Activated T-cell treated with anti-CD3 and anti-CD28 coated beads, Interleukin-2, amount 50 U/mL, for 48 hours (primary cell): ENCODE measurements around the gene CCDC34.

Experiments
- DNase-seq, 2 experiments: peaks; one replicate each; pipeline ENCODE4 v3.0.0-alpha.2; 2020

CCDC34 gene

GRCh38 chr11:27362749-27363575, at the start of gene CCDC34:
Gene CCDC34 (minus strand): TSS chr11:27363215. CDS start chr11:27363194, 21 bp downstream.
- peak; percentile 88 to 92 for DNase-seq

- no peak for DNase-seq
Measured at GRCh38 chr11:27412192-27412691, 49.2 kb upstream of the CCDC34 start.

DNA sequence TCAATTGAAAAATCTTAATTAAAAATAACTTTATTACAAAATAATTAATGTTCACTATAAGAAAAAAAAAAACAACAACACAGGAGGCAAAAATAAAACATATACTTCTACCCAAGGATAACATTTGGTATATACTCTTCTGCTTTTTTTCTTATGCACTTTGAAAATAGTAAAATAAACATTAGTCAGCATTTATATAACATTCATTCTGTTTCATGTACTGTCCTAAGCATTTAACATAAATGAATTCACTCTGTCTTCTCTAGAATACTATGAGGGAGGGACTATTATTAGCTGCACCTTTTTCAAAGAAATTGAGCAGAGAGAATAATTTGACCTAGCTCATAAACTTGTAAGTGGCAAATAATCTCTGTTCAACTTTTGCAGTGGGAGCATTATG, 48.3 kb upstream of the CCDC34 start:
- no peak for DNase-seq

DNA sequence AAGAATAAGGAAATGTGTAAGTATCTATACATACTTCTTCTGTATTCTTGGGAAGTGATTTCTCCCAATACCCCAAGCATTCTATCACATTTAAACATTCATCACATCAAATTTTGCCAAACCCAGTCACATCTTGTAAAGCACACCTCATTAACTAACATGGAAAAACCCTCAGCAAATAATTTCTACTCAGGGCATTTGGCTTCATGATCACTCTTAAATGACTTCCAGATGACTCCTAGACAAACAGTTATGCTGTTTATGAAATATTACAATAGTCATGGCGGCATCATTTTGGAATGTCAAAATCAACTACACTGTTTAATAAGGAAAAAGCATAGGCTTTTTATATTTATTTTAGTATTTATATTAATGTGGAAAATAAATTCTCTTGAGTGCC, 47.3 kb upstream of the CCDC34 start:
- no peak for DNase-seq

DNA sequence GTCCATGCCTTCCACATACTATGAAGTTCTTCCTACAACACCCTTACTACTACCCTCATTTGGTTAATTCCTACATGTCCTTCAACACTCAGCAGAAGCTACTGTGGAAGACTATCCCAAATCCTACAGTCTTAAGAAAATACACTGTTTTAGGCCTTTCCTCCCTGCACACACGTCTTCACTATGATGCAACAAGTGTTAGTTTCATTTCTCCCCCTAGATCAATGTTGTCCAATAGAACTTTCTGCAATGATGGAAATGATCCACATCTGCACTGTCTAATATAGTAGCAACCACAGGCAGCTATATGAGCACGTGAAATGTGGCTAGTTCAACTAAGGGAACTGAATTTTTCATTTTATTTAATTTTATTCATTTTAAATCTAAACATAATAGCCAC, 46.7 kb upstream of the CCDC34 start:
- no peak for DNase-seq

DNA sequence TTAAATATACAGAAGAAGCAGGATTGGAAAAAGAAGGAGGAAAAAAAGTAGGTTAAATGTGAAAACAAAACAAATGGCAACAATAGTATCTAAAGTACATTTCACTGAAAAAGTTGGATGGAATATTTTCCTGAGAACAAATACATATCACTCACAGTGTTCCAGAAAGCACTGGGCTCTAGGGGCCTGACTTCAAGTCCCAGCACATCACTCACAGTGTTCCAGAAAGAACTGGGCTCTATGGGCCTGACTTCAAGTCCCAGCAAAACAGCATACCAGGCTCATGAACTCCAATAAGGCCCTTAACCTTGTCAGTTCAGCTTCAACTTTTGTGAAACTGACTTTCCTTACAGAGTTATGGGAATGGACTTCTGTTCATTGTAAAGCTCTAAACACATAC, 46.0 kb upstream of the CCDC34 start:
- DNase-seq = no peak

DNA sequence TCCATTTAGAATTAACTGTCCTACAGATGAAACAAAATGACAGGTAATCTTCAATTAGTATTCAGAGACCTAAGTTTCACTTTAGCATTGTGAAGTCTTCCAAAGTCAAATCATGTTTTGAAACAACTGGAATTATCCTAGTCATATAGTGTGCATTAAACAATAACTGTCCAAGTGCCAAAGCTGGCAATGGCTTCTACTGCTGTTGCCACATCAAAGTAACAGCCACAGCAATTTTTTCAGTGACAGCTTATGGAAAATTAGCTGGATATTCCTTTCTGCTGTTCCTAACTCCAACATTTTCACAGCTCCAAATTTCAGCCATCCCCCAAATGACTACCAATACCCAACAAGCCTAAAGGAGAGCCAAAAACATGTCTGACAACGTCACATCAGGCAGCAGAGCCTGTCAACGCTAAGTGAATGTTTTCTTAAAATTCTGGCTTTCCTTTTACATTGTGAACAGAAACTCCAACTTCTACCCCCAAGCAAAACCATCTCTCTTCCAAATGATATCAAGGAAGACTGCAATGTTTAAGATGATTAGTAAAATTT, 45.3 kb upstream of the CCDC34 start:
- DNase-seq = no peak

GRCh38 chr11:27406498-27407354, 43.7 kb upstream of the CCDC34 start:
- DNase-seq = no peak

DNA sequence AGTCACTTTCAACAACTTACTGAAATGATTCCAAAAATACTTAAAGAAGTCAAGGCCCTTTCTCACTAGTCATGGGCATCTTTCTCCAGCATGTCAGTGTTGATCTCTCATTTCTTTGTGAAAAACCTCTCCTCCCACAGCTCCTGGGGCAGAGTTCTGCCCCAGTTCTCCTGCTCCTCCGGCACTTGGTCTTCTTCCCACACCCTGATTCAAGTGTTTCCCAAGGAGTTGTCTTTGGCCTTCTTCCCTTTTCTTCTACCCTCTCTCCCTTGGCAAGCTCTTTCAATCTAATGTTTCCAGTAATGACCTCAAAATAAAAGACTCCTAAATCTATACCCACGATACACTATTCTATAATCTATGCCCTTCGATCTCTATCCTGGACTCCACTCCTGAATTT, 42.1 kb upstream of the CCDC34 start:
- no peak for DNase-seq

GRCh38 chr11:27404427-27404826, 41.4 kb upstream of the CCDC34 start:
- no peak for DNase-seq

- DNase-seq = no peak
Measured at GRCh38 chr11:27403195-27403594, 40.2 kb upstream of the CCDC34 start.

- DNase-seq = no peak
Measured at GRCh38 chr11:27402450-27402849, 39.4 kb upstream of the CCDC34 start.

- DNase-seq = no peak
Measured at GRCh38 chr11:27401833-27402316, 38.9 kb upstream of the CCDC34 start.

GRCh38 chr11:27401280-27401832, 38.3 kb upstream of the CCDC34 start:
- no peak for DNase-seq

DNA sequence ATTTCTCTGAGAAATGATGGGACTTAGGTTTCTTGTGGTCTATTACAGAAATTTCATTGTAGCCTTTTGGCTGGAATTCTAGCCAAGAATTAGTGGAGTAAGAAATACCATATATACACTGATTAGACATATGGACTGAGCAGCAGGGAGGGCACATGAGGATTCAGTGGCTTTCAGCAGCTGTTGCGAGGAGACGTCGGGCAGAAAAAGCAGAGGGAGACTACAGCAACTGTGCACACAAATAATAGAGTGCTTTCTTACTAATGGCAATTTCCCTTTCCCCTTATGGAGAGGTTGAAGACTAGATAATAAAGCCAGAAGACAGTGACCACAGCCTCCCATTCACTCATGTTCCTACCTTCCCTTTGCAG, 35.4 kb upstream of the CCDC34 start:
- DNase-seq = no peak

DNA sequence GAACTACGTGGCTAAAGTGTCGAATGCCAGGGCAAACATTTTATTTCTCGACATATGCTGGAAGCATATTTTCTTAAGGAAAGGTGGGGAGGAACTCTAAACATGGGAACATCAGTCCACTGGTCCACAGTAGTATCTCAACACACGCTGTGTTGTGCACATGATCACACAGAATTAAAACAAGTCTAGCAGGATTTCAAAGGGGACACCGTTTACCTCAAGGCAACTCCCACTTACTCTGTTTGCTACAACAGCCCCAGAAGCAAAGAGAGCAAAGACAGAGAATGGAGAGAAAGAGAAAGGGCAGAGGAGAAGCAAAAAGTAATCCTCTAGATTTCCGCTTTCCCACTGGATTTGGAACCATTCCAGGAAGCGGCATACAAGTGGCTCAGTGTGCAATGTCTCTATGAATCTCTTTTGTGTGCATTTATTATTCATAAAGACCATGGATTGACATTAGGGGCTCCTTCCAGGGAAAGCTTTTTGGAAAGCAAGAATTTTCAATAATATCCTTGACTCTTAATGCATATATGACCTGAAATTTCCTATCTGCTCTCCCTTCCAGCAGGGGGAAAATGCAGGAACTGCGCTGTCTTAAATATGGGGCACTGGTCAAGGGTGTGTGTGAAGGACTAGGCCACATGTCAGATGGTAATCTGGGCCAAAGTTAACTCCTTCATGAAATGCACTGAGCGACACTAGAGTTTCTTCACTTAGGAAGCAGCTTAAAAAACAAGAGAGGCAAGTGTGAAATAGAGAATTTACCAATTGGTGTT, 34.8 kb upstream of the CCDC34 start:
- DNase-seq = no peak

DNA sequence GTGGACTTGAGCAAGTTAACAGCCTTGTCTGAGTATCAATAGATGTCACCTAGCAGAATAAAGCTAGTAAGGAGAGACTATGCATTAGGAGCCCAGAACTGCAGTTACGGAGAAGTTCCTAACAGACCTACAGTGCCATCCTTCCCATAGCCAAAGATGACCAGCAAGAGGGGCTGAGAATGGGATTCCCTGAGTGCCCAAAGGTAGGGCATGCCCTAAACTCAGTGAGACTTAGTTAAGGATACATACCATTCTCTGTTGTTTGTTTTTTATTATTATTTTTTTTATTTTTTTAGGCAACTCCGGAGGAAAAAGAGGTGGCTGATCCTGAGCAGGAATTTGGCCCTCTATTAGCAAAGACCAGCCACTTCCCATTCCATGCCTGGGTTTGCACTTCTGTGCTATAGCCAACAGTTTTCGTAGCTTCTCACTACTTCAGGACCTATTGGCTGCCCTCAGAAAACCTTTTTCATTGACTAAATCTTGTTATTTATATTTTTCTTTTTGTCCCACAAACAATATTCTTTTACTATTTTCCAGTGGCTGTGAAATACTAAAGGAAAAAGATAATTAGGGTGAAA, 33.3 kb upstream of the CCDC34 start:
- no peak for DNase-seq

- DNase-seq = no peak
Measured at GRCh38 chr11:27395556-27396258, 32.7 kb upstream of the CCDC34 start.

- no peak for DNase-seq
Measured at GRCh38 chr11:27394781-27395228, 31.8 kb upstream of the CCDC34 start.

GRCh38 chr11:27392278-27393114, 29.5 kb upstream of the CCDC34 start:
- no peak for DNase-seq
